ENCODE data around the gene PIP5K1B. TPM values are rescaled to one million over a fixed set of nuclear protein-coding genes. Genes with fewer than 3 reads are reported as not detected.

Gene PIP5K1B
- total RNA-seq, 1 donor from 2014 or later = 0.71 TPM

DNA sequence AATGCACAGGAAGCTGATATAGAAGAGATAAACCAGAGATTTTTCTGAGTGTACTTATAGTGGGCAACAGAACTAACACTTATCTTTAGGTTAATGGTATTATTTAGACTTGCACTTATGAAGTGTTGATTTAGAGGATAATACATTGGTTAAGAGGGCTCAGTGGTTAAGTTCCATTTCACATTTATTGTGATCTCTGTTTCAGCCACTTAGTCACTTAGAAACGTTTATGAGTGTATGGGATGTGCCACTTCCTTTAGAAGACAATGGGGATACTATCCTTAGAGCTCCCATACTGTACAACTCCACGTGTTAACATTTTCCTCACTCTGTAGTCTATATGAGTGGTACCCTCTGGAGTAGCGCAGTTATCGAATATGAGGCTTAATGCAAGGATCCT lies 57.5 kb downstream of the PIP5K1B start:
- Histone ChIP-seq H3K4me3 (ENCODE audit: low read depth, low read length) (no peak overlapping the region), H3K27me3 (ENCODE audit: control insufficient read depth, insufficient read depth, low read length) (no peaks in the 10 kb centered on the region), H3K36me3 (ENCODE audit: control insufficient read depth, insufficient read depth, low read length) (no peaks in the 10 kb centered on the region)
- no peak for DNase-seq (ENCODE audit: low read depth)
- TF ChIP-seq, protein P1, sequence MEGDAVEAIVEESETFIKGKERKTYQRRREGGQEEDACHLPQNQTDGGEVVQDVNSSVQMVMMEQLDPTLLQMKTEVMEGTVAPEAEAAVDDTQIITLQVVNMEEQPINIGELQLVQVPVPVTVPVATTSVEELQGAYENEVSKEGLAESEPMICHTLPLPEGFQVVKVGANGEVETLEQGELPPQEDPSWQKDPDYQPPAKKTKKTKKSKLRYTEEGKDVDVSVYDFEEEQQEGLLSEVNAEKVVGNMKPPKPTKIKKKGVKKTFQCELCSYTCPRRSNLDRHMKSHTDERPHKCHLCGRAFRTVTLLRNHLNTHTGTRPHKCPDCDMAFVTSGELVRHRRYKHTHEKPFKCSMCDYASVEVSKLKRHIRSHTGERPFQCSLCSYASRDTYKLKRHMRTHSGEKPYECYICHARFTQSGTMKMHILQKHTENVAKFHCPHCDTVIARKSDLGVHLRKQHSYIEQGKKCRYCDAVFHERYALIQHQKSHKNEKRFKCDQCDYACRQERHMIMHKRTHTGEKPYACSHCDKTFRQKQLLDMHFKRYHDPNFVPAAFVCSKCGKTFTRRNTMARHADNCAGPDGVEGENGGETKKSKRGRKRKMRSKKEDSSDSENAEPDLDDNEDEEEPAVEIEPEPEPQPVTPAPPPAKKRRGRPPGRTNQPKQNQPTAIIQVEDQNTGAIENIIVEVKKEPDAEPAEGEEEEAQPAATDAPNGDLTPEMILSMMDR (IDR thresholded peaks at IDR 0.05; ENCODE audit: insufficient read depth, low read length, poor library complexity, severe bottlenecking) = no peak

DNA sequence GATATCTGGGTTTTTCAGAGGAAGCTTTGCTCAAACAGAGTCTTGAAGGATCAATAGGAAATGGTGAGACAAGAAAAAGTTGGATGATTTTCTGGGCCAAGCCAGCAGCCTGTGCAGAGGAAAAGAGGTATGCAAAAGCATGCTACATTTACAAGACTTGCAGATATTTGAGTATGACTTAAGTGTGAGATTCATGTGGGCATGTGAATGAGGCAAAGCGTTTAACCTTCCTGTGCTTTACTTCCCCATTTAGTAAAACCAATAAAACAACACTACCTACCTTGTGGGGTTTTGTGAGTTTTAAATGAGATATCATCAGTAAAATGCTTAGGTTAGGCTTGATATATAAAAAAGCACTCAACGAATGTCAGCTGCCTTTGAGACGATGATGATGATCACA lies 58.1 kb downstream of the PIP5K1B start:
- TF ChIP-seq, protein P1 (IDR thresholded peaks at IDR 0.05; ENCODE audit: insufficient read depth, low read length, poor library complexity, severe bottlenecking) = no peak
- H3K27me3 ChIP-seq (ENCODE audit: control insufficient read depth, insufficient read depth, low read length) = no peaks in the 10 kb centered on the region
- H3K4me3 ChIP-seq (ENCODE audit: low read depth, low read length) = no peak overlapping the region
- DNase-seq (ENCODE audit: low read depth) = no peak
- H3K36me3 ChIP-seq (ENCODE audit: control insufficient read depth, insufficient read depth, low read length) = no peaks in the 10 kb centered on the region

DNA sequence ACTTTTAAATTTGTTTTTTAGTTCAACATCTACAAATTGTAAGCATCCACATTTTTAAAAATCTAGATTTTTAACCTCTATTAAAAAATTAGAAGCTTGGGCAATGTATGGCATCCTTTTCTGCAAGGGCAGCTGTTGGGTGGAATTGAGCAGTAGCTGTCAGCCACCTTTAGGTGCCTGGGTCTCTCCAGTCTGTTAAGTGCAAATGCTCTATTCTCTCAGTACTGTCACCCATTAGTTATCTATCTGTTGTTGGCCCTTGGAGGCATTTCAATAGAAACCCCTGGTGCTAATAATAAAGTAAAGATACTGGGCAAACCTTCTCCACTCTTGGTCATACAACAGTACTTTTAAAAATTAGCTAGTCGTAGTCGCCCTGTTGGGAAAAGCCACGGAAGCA lies 63.6 kb downstream of the PIP5K1B start:
- no peak for DNase-seq (ENCODE audit: low read depth)
- H3K4me3 ChIP-seq (ENCODE audit: low read depth, low read length) = no peak overlapping the region
- TF ChIP-seq, protein P1 (IDR thresholded peaks at IDR 0.05; ENCODE audit: insufficient read depth, low read length, poor library complexity, severe bottlenecking) = no peak

DNA sequence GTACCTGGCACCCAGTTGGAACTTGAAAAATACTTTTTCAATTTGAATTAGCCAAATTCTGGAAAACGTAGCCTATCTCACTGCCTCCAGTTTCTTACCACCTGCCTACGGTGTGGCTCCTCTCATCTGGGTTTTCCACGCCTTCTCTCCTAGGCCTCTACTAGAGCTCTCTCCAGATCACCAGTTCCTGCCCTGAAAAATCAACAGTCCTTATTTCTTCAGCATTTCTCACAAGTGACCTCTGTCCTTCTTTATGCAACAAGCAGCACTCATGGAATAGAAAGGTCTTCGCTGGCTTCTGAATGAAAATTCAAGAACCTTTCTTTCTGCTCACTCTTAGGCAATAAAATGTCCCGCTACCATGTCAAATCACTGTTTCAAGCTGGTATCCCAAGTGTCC lies 64.8 kb downstream of the PIP5K1B start:
- no peaks in the 10 kb centered on the region for H3K27me3 ChIP-seq (ENCODE audit: control insufficient read depth, insufficient read depth, low read length)
- H3K4me3 ChIP-seq (ENCODE audit: low read depth, low read length) = no peak overlapping the region
- H3K36me3 ChIP-seq (ENCODE audit: control insufficient read depth, insufficient read depth, low read length) = no peaks in the 10 kb centered on the region
- DNase-seq (ENCODE audit: low read depth) = no peak
- TF ChIP-seq, protein P1 (IDR thresholded peaks at IDR 0.05; ENCODE audit: insufficient read depth, low read length, poor library complexity, severe bottlenecking) = no peak

More for the DNA sequence above, 63.6 kb downstream of the PIP5K1B start:
- Histone ChIP-seq H3K36me3 (ENCODE audit: control insufficient read depth, insufficient read depth, low read length) (no peaks in the 10 kb centered on the region), H3K27me3 (ENCODE audit: control insufficient read depth, insufficient read depth, low read length) (no peaks in the 10 kb centered on the region)

DNA sequence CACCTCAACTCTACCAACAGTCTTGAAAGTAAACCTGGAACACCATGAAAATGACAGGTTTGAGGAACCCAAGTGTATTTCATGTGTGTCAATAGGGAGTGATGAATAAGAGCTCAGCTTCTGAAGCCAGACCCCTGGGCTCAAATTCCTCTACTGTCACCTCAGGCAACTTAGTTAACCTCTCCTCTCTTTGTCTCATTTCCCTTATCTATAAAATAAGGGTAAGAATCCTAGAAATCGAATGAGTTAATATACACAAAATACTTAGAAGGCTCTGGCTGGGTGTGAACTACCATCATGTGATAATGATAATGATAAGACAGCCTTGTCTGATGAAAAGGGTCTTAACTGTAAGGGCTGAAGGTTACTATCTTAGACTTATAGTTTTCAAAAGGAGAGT lies 66.3 kb downstream of the PIP5K1B start:
- no peak overlapping the region for H3K4me3 ChIP-seq (ENCODE audit: low read depth, low read length)
- H3K36me3 ChIP-seq (ENCODE audit: control insufficient read depth, insufficient read depth, low read length) = no peaks in the 10 kb centered on the region
- TF ChIP-seq, protein P1 (IDR thresholded peaks at IDR 0.05; ENCODE audit: insufficient read depth, low read length, poor library complexity, severe bottlenecking) = no peak
- DNase-seq (ENCODE audit: low read depth) = no peak
- H3K27me3 ChIP-seq (ENCODE audit: control insufficient read depth, insufficient read depth, low read length) = no peaks in the 10 kb centered on the region

DNA sequence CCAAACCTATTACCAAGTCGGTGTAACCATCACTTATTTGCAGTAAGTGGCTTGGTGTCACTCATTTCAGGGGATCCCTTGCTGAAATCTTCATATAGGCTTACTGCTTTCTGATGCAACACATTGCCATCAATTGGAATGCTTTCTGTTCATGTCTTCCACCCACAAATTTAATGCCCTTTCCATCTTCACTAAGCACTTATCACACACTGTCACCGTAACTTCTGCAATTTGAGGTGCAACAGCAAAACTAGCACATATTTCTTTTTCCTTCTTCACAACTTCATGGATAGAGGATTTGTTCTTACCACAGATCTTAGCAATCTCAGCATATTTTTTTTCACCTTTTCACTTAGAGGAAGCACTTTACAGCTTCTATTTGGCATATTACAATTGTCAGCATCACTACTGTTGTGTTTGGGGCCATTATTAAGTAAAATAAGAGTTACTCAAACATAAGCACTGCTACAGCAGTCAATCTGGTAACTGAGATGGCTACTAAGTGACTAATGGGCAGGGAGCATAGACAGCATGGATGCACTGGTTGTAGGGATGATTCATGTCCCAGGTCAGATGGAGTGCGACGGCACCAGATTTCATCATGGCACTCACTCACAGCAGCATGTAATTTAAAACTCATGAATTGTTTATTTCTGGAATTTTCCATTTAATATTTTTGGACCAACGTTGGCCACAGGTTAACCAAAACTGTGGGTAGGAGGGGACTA lies 70.1 kb downstream of the PIP5K1B start:
- Histone ChIP-seq H3K27me3 (ENCODE audit: control insufficient read depth, insufficient read depth, low read length) (no peaks in the 10 kb centered on the region), H3K4me3 (ENCODE audit: low read depth, low read length) (no peak overlapping the region), H3K36me3 (ENCODE audit: control insufficient read depth, insufficient read depth, low read length) (no peaks in the 10 kb centered on the region)
- TF ChIP-seq, protein P1 (IDR thresholded peaks at IDR 0.05; ENCODE audit: insufficient read depth, low read length, poor library complexity, severe bottlenecking) = no peak
- no peak for DNase-seq (ENCODE audit: low read depth)

Measured in kidney epithelial cell (primary cell).